SK-N-SH (cell line): ENCODE results near the gene NPAS3.

Experiments
- CTCF ChIP-seq: fragments of 200-600 bp; sonication (generic); IDR thresholded peaks from 2 replicates; pipeline ENCODE4 v1.6.1; 2017; ENCODE audit warnings: antibody characterized with exemption, mild to moderate bottlenecking, moderate library complexity
- GABPA ChIP-seq: IDR thresholded peaks from 2 replicates; pipeline ENCODE4 v1.4.0; 2012; ENCODE audit warnings: low read depth, mild to moderate bottlenecking
- GATA2 ChIP-seq: sonication (generic); formaldehyde crosslinking; IDR thresholded peaks from 2 replicates; pipeline ENCODE4 v1.5.0; 2020; ENCODE audit warnings: mild to moderate bottlenecking, missing genetic modification reagents
- JUND ChIP-seq: IDR thresholded peaks from 2 replicates; pipeline ENCODE4 v1.4.0; 2012
- MAX ChIP-seq: IDR thresholded peaks from 2 replicates; pipeline ENCODE4 v1.4.0; 2012; ENCODE audit warnings: low read depth
- POLR2AphosphoS5 ChIP-seq: IDR thresholded peaks from 2 replicates; pipeline ENCODE4 v1.6.1; 2012; ENCODE audit warnings: low read depth, low read length
- RFX5 ChIP-seq: IDR thresholded peaks from 2 replicates; pipeline ENCODE4 v1.6.1; 2012; ENCODE audit warnings: mild to moderate bottlenecking, improper control_type of control experiment, low read length
- TAF1 ChIP-seq: IDR thresholded peaks from 2 replicates; pipeline ENCODE4 v1.6.1; 2012; ENCODE audit warnings: low read depth, mild to moderate bottlenecking, low read length, moderate library complexity, borderline replicate concordance
- TCF12 ChIP-seq: IDR thresholded peaks from 2 replicates; pipeline ENCODE4 v1.4.0; 2012
- TEAD4 ChIP-seq: IDR thresholded peaks from 2 replicates; pipeline ENCODE4 v1.4.0; 2012; ENCODE audit warnings: mild to moderate bottlenecking, borderline replicate concordance; ENCODE audit not compliant: insufficient read depth
- TF ChIP-seq, protein P1 (sequence below): IDR thresholded peaks from 2 replicates; pipeline ENCODE4 v1.6.1; 2012; ENCODE audit warnings: mild to moderate bottlenecking, low read depth, low read length, moderate library complexity
- TF ChIP-seq, protein P2 (sequence below): fragments of 150-350 bp; IDR thresholded peaks from 2 replicates; pipeline ENCODE4 v1.6.1; 2017; ENCODE audit warnings: antibody characterized with exemption, low read length, low read depth, borderline replicate concordance

GRCh38 chr14:33464254-33464962 is 525.7 kb downstream of the NPAS3 start:
- no peak for TF ChIP-seq RFX5
- TF ChIP-seq, protein P1, sequence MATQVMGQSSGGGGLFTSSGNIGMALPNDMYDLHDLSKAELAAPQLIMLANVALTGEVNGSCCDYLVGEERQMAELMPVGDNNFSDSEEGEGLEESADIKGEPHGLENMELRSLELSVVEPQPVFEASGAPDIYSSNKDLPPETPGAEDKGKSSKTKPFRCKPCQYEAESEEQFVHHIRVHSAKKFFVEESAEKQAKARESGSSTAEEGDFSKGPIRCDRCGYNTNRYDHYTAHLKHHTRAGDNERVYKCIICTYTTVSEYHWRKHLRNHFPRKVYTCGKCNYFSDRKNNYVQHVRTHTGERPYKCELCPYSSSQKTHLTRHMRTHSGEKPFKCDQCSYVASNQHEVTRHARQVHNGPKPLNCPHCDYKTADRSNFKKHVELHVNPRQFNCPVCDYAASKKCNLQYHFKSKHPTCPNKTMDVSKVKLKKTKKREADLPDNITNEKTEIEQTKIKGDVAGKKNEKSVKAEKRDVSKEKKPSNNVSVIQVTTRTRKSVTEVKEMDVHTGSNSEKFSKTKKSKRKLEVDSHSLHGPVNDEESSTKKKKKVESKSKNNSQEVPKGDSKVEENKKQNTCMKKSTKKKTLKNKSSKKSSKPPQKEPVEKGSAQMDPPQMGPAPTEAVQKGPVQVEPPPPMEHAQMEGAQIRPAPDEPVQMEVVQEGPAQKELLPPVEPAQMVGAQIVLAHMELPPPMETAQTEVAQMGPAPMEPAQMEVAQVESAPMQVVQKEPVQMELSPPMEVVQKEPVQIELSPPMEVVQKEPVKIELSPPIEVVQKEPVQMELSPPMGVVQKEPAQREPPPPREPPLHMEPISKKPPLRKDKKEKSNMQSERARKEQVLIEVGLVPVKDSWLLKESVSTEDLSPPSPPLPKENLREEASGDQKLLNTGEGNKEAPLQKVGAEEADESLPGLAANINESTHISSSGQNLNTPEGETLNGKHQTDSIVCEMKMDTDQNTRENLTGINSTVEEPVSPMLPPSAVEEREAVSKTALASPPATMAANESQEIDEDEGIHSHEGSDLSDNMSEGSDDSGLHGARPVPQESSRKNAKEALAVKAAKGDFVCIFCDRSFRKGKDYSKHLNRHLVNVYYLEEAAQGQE: no peak
- TF ChIP-seq GABPA: no peak
- no peak for TF ChIP-seq TCF12
- no peak for TF ChIP-seq CTCF
- TF ChIP-seq MAX: no peak
- no peak for TF ChIP-seq POLR2AphosphoS5
- no peak for TF ChIP-seq JUND
- TF ChIP-seq TAF1: no peak
- no peak for TF ChIP-seq TEAD4
- TF ChIP-seq GATA2 (CRISPR knock-in tag): no peak
- TF ChIP-seq, protein P2, sequence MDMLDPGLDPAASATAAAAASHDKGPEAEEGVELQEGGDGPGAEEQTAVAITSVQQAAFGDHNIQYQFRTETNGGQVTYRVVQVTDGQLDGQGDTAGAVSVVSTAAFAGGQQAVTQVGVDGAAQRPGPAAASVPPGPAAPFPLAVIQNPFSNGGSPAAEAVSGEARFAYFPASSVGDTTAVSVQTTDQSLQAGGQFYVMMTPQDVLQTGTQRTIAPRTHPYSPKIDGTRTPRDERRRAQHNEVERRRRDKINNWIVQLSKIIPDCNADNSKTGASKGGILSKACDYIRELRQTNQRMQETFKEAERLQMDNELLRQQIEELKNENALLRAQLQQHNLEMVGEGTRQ: no peak
